DND-41 (cell line): ENCODE measurements around the gene INTS12.
"Not testable (repeated sequence)": the region's sequence is repeated elsewhere in the genome, so short reads cannot be mapped to it uniquely, and the experiment has no call there.

Experiments used
- ATAC-seq: fragments of 200-7000 bp; cut with Tn5 transposase; 3 replicates; pipeline ENCODE4 v1.9.1; 2021; ENCODE audit warnings: low read depth; ENCODE audit not compliant: insufficient read depth
- DNase-seq: peaks from one replicate; pipeline ENCODE4 v3.0.0-alpha.2; 2020
- H2AFZ ChIP-seq: 2 replicates; pipeline ENCODE4 v1.6.0; 2012; ENCODE audit warnings: low read depth, low read length
- H3K27ac ChIP-seq: 2 replicates; pipeline ENCODE4 v1.5.1; 2012; ENCODE audit warnings: low read length, inconsistent platforms
- H3K27me3 ChIP-seq: fragments of 200-600 bp; sonication (generic); 2 replicates; pipeline ENCODE4 v1.6.0; 2012; ENCODE audit warnings: low read length, mild to moderate bottlenecking, inconsistent platforms; ENCODE audit not compliant: insufficient read depth, poor library complexity
- H3K36me3 ChIP-seq: 2 replicates; pipeline ENCODE4 v1.5.1; 2012; ENCODE audit warnings: low read length, inconsistent platforms; ENCODE audit not compliant: insufficient read depth
- H3K4me1 ChIP-seq: 2 replicates; pipeline ENCODE4 v1.5.1; 2012; ENCODE audit warnings: mild to moderate bottlenecking, low read length; ENCODE audit not compliant: insufficient read depth
- H3K4me2 ChIP-seq: 2 replicates; pipeline ENCODE4 v1.6.0; 2012; ENCODE audit warnings: mild to moderate bottlenecking, moderate library complexity, low read length, inconsistent platforms; ENCODE audit not compliant: insufficient read depth
- H3K4me3 ChIP-seq, 2 experiments: fragments of 200-600 bp in 1 of 2; shearing (Covaris generic) in 1 of 2; 2 replicates each; pipeline ENCODE4 v1.5.1; 2012 to 2016; ENCODE audit warnings: inconsistent platforms in 2 of 2, low read length in 2 of 2, mild to moderate bottlenecking in 2 of 2, low read depth in 1 of 2, moderate library complexity in 1 of 2
- H3K79me2 ChIP-seq: 2 replicates; pipeline ENCODE4 v1.6.0; 2012; ENCODE audit warnings: low read length, inconsistent platforms; ENCODE audit not compliant: insufficient read depth
- H3K9ac ChIP-seq: 2 replicates; pipeline ENCODE4 v1.6.0; 2012; ENCODE audit warnings: low read depth, mild to moderate bottlenecking, inconsistent platforms, low read length, moderate library complexity
- H3K9me3 ChIP-seq: 2 replicates; pipeline ENCODE4 v1.5.1; 2012; ENCODE audit warnings: low read length, moderate library complexity, mild to moderate bottlenecking, inconsistent platforms; ENCODE audit not compliant: insufficient read depth, severe bottlenecking
- H4K20me1 ChIP-seq: 2 replicates; pipeline ENCODE4 v1.6.0; 2012; ENCODE audit warnings: low read length; ENCODE audit not compliant: insufficient read depth
- EZH2 ChIP-seq: IDR thresholded peaks from 3 replicates; pipeline ENCODE4 v1.6.1; 2012; ENCODE audit warnings: borderline replicate concordance, low read depth, mild to moderate bottlenecking, moderate library complexity, low read length, inconsistent platforms; ENCODE audit not compliant: severe bottlenecking
- TF ChIP-seq, protein P1 (sequence below): IDR thresholded peaks from 2 replicates; pipeline ENCODE4 v1.5.1; 2012; ENCODE audit warnings: borderline replicate concordance, low read length, moderate library complexity, mild to moderate bottlenecking; ENCODE audit not compliant: poor library complexity, severe bottlenecking; ENCODE audit errors: extremely low read depth

INTS12 gene

DNA sequence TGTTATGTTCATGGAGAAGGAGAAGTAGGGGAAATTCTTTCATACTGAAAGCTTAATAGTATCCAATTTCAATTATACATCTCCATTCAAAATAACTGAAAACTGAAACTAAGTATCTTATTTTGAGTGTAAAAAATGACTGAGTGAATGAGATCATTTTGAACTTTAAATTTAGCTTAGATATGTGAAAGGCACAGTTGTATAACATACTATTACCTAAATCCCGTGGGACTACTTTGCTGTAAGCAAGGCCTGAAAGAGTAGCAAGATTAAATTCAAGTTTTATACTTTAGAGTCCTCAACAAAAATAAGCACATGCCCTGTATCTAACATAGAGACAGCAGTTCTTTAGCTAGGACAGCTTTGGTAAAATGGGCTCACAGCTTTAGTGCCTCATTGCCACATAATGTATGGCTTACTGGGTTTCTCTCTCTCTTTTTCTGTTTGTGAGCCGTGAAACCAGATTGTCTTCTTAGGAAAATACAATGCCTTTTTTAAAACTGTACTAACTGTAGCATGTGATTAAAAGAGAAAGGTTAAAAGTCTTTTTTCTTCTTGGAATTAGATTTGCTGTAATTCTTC is 43.3 kb upstream of the INTS12 start:
- Histone ChIP-seq H3K9ac (no peak overlapping the region), H2AFZ (no peak overlapping the region), H3K4me2 (no peak overlapping the region), H3K27me3 (no peaks in the 10 kb centered on the region), H4K20me1 (no peaks in the 10 kb centered on the region), H3K27ac (no peak overlapping the region), H3K79me2 (no peaks in the 10 kb centered on the region), H3K4me3 (no peak overlapping the region), H3K36me3 (no peaks in the 10 kb centered on the region), H3K9me3 (no peaks in the 10 kb centered on the region), H3K4me1 (no peaks in the 10 kb centered on the region)
- TF ChIP-seq EZH2: no peak
- TF ChIP-seq, protein P1, sequence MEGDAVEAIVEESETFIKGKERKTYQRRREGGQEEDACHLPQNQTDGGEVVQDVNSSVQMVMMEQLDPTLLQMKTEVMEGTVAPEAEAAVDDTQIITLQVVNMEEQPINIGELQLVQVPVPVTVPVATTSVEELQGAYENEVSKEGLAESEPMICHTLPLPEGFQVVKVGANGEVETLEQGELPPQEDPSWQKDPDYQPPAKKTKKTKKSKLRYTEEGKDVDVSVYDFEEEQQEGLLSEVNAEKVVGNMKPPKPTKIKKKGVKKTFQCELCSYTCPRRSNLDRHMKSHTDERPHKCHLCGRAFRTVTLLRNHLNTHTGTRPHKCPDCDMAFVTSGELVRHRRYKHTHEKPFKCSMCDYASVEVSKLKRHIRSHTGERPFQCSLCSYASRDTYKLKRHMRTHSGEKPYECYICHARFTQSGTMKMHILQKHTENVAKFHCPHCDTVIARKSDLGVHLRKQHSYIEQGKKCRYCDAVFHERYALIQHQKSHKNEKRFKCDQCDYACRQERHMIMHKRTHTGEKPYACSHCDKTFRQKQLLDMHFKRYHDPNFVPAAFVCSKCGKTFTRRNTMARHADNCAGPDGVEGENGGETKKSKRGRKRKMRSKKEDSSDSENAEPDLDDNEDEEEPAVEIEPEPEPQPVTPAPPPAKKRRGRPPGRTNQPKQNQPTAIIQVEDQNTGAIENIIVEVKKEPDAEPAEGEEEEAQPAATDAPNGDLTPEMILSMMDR: no peak
- DNase-seq (no peak), ATAC-seq (no peak)

GRCh38 chr4:105748222-105748621 is 39.7 kb upstream of the INTS12 start:
- no peak overlapping the region for H3K4me3 ChIP-seq
- ATAC-seq: no peak
- TF ChIP-seq EZH2: no peak
- TF ChIP-seq, protein P1: no peak
- no peak overlapping the region for H3K4me2 ChIP-seq
- no peaks in the 10 kb centered on the region for H3K27me3 ChIP-seq
- H3K79me2 ChIP-seq: no peaks in the 10 kb centered on the region
- no peaks in the 10 kb centered on the region for H3K4me1 ChIP-seq
- H3K9ac ChIP-seq: no peak overlapping the region
- no peaks in the 10 kb centered on the region for H4K20me1 ChIP-seq
- no peaks in the 10 kb centered on the region for H3K36me3 ChIP-seq
- no peak for DNase-seq
- H3K9me3 ChIP-seq: no peaks in the 10 kb centered on the region
- no peak overlapping the region for H2AFZ ChIP-seq
- no peak overlapping the region for H3K27ac ChIP-seq

GRCh38 chr4:105741548-105741947 is 33.1 kb upstream of the INTS12 start:
- Histone ChIP-seq H3K36me3 (peaks cover 8% of the 10 kb centered on the region; the same call in 1 of the 2 replicates), H3K9me3 (no peaks in the 10 kb centered on the region), H3K27me3 (no peaks in the 10 kb centered on the region), H3K9ac (no peak overlapping the region), H3K79me2 (no peaks in the 10 kb centered on the region), H2AFZ (no peak overlapping the region), H4K20me1 (no peaks in the 10 kb centered on the region), H3K27ac (no peak overlapping the region), H3K4me2 (no peak overlapping the region), H3K4me3 (no peak overlapping the region), H3K4me1 (no peaks in the 10 kb centered on the region)
- DNase-seq: no peak
- ATAC-seq: no peak
- TF ChIP-seq, protein P1: no peak
- no peak for TF ChIP-seq EZH2

- H3K36me3 ChIP-seq: peaks cover 22% of the 10 kb centered on the region
- H3K4me1 ChIP-seq, H2AFZ ChIP-seq, H3K9me3 ChIP-seq, H3K27ac ChIP-seq, H3K79me2 ChIP-seq, H3K4me2 ChIP-seq, H4K20me1 ChIP-seq, H3K27me3 ChIP-seq, ATAC-seq, H3K9ac ChIP-seq, H3K4me3 ChIP-seq, DNase-seq: not testable (repeated sequence)
These were observed 26.7 kb upstream of the INTS12 start for GRCh38 chr4:105735217-105735616.

DNA sequence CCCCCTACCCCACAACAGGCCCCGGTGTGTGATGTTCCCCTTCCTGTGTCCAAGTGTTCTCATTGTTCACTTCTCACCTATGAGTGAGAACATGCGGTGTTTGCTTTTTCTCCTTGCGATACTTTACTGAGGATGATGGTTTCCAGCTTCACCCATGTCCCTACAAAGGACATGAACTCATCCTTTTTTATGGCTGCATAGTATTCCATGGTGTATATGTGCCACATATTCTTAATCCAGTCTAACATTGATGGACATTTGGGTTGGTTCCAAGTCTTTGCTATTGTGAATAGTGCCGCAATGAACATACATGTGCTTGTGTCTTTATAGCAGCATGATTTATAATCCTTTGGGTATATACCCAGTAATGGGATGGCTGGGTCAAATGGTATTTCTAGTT is 21.4 kb upstream of the INTS12 start:
- H3K9me3 ChIP-seq, H3K27ac ChIP-seq, DNase-seq, H3K4me2 ChIP-seq, H4K20me1 ChIP-seq, H3K4me3 ChIP-seq, ATAC-seq, H3K4me1 ChIP-seq, H3K79me2 ChIP-seq, H3K9ac ChIP-seq, H2AFZ ChIP-seq, H3K27me3 ChIP-seq: not testable (repeated sequence)
- H3K36me3 ChIP-seq: peaks cover 40% of the 10 kb centered on the region
